ENCODE results near the gene RALGDS. TPM values are rescaled to one million over a fixed set of nuclear protein-coding genes. Genes with fewer than 3 reads are reported as not detected.

RALGDS gene
- total RNA-seq, 4 donors from 2014 or later: 14.1 to 67.9 (median 30.3) TPM

GRCh38 chr9:133167769-133168168, 46.7 kb upstream of the RALGDS start:
- H3K27ac ChIP-seq: no peak overlapping the region
- TF ChIP-seq POLR2A (IDR thresholded peaks at IDR 0.05) (no peak), CTCF (IDR thresholded peaks at IDR 0.05) (no peak)
- DNase-seq: no peak
- H3K27me3 ChIP-seq: no peaks in the 10 kb centered on the region
- no peak overlapping the region for H3K4me3 ChIP-seq
- intact Hi-C loops (cut with DNase I; ENCODE audit: low total_unique reads): no loop called here
- H3K4me1 ChIP-seq: no peaks in the 10 kb centered on the region
- H3K36me3 ChIP-seq: no peaks in the 10 kb centered on the region
- H3K9me3 ChIP-seq: no peaks in the 10 kb centered on the region

GRCh38 chr9:133167096-133167730, 46.2 kb upstream of the RALGDS start:
- Histone ChIP-seq H3K36me3 (no peaks in the 10 kb centered on the region), H3K9me3 (no peaks in the 10 kb centered on the region), H3K4me1 (no peaks in the 10 kb centered on the region), H3K4me3 (no peak overlapping the region), H3K27ac (no peak overlapping the region), H3K27me3 (no peaks in the 10 kb centered on the region)
- intact Hi-C loops (cut with DNase I; ENCODE audit: low total_unique reads): no loop called here
- no peak for TF ChIP-seq CTCF (IDR thresholded peaks at IDR 0.05)
- no peak for TF ChIP-seq POLR2A (IDR thresholded peaks at IDR 0.05)
- no peak for DNase-seq

- H3K36me3 ChIP-seq: no peaks in the 10 kb centered on the region
- no peak overlapping the region for H3K27ac ChIP-seq
- DNase-seq: no peak
- TF ChIP-seq POLR2A (IDR thresholded peaks at IDR 0.05) (no peak), CTCF (IDR thresholded peaks at IDR 0.05) (no peak)
- no peak overlapping the region for H3K4me3 ChIP-seq
- H3K9me3 ChIP-seq: no peaks in the 10 kb centered on the region
- intact Hi-C loops (cut with DNase I; ENCODE audit: low total_unique reads): no loop called here
- H3K27me3 ChIP-seq: no peaks in the 10 kb centered on the region
- H3K4me1 ChIP-seq: no peaks in the 10 kb centered on the region
These were observed 45.4 kb upstream of the RALGDS start for GRCh38 chr9:133166392-133166791.

- H3K4me1 ChIP-seq: no peaks in the 10 kb centered on the region
- no peak for DNase-seq
- H3K9me3 ChIP-seq: no peaks in the 10 kb centered on the region
- no peak for TF ChIP-seq POLR2A (IDR thresholded peaks at IDR 0.05)
- TF ChIP-seq CTCF (IDR thresholded peaks at IDR 0.05): no peak
- no peaks in the 10 kb centered on the region for H3K36me3 ChIP-seq
- H3K27me3 ChIP-seq: no peaks in the 10 kb centered on the region
- no peak overlapping the region for H3K4me3 ChIP-seq
- H3K27ac ChIP-seq: no peak overlapping the region
- intact Hi-C loops (cut with DNase I; ENCODE audit: low total_unique reads): no loop called here
These were observed 44.4 kb upstream of the RALGDS start for GRCh38 chr9:133165452-133165730.

GRCh38 chr9:133164191-133164590, 43.2 kb upstream of the RALGDS start:
- intact Hi-C loops (cut with DNase I; ENCODE audit: low total_unique reads): no loop called here
- H3K36me3 ChIP-seq: no peaks in the 10 kb centered on the region
- DNase-seq: no peak
- H3K27me3 ChIP-seq: no peaks in the 10 kb centered on the region
- no peaks in the 10 kb centered on the region for H3K4me1 ChIP-seq
- H3K9me3 ChIP-seq: no peaks in the 10 kb centered on the region
- H3K4me3 ChIP-seq: peak overlapping the region; percentile 61 to 73
- peak overlapping the region; percentile 60 to 79 for H3K27ac ChIP-seq
- no peak for TF ChIP-seq CTCF (IDR thresholded peaks at IDR 0.05)
- TF ChIP-seq POLR2A (IDR thresholded peaks at IDR 0.05): no peak
